HG03521 (cell line): ENCODE measurements around the gene HAL.

Experiments
- ATAC-seq: cut with Tn5 transposase; IDR thresholded peaks from one replicate; pipeline ENCODE4 v1.9.1; 2021; ENCODE audit warnings: mild to moderate bottlenecking, moderate library complexity; ENCODE audit not compliant: unreplicated experiment

Gene HAL

DNA sequence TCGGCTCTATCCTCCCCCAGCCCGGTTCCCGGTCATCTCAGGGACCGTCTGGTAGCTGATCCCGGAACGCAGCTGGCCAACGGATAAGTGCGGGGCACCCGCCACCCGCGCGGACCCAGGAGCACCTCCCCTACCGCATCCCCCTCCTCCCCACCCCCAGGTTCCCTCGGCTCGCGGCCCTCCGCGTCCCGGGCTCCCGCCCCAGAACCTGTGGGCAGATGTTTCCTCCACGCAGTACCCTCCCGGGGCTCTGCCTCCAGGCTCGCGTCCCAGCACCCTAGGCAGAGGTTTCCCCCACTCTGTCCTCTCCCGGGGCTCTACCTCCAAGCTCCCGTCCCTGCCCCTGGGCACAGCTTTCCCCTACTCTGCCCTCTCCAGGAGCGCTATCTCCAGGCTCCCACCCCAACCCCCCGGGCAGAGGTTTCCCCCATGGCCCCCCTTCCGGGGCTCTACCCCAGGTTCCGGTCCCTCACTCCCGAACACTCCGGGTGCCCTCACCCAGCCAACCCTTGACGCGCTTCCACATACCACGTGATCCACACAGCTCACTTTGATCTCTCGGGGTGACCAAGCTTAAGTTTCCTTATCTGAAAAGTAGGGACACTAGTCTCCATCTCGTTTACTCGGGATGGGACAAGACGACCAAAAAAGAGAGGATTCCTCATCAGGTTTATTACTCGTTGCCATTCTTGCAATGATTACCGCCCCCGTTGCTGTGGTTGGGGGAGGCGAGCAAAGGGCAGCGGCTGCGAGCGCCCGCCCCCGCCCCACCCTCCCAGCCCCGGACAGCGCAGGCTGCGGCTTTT is 53.4 kb downstream of the HAL start, which contains the start of gene CCDC38:
Gene CCDC38, minus strand, starts transcription at position 91 of the 806 bp plus-strand sequence. CDS start 6,105 bp downstream, outside the sequence.
- peak; percentile 97 for ATAC-seq

- no peak for ATAC-seq
Observed at GRCh38 chr12:95942101-95942523, 54.0 kb downstream of the HAL start.

- ATAC-seq = no peak
Observed at GRCh38 chr12:95940514-95940913, 55.6 kb downstream of the HAL start.
